Activated CD8-positive, alpha-beta memory T cell treated with anti-CD3 and anti-CD28 coated beads for 4 hours (primary cell): ENCODE results near the gene KRTAP6-2.

Experiments
- DNase-seq, 2 donors: peaks; one replicate each; pipeline ENCODE4 v3.0.0-alpha.2; 2020; ENCODE audit warnings: low read depth in 2 of 2

The KRTAP6-2 gene

GRCh38 chr21:30598802-30599201 lies at the start of gene KRTAP6-2:
Gene KRTAP6-2 (minus strand): TSS chr21:30598902. CDS start chr21:30598874, 28 bp downstream.
- no peak for DNase-seq

GRCh38 chr21:30646904-30647414 lies 48.3 kb upstream of the KRTAP6-2 start:
- DNase-seq: no peak

GRCh38 chr21:30642564-30642963 lies 43.9 kb upstream of the KRTAP6-2 start, which contains the start of gene KRTAP20-3:
Gene KRTAP20-3 (plus strand): TSS chr21:30642864.
- no peak for DNase-seq

DNA sequence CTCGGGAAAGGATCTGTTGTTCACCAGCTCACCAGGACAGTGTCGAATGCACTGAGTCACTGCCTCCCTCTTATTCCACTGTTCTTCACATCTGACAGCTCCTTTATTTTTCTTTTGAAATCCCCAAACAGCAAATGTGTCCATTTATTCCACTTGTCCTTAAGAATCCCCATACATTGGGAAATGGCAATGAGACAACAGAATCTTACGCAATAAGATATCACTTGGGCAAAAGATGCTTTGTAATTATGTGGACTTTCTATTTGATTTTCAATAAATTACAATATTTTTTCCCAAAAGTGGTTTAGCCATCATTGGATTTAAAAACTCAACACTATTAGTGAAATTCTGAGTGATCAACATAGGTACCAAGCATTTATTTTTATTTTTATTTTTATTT lies 40.0 kb upstream of the KRTAP6-2 start:
- DNase-seq: no peak

- no peak for DNase-seq
Observed at GRCh38 chr21:30634906-30635305, 36.2 kb upstream of the KRTAP6-2 start, which contains the start of gene KRTAP20-2. Gene KRTAP20-2 (plus strand): TSS chr21:30635206. CDS start chr21:30635264, 58 bp downstream.

GRCh38 chr21:30629200-30629599 lies 30.5 kb upstream of the KRTAP6-2 start:
- no peak for DNase-seq

DNA sequence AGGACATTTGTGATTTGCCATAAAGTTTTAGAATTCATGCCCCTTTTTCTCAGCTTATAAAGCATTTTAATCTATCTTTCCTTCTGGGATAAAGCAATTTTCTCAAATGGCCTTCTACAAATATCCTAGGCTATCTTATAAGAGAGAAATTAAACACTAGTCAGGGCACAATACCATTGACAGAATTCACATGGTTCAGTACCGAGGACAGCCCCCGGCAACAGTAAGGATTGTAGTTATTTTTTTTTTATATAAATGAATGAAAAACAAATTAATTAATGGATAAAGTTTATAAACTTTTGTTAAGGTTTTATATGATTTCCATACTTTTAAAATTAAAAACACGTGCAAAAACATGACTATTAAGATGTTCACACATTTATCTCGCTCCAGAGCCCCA lies 29.4 kb upstream of the KRTAP6-2 start:
- no peak for DNase-seq

GRCh38 chr21:30625449-30626165 lies 26.9 kb upstream of the KRTAP6-2 start:
- no peak for DNase-seq

- DNase-seq: no peak
Observed at GRCh38 chr21:30623362-30623761, 24.7 kb upstream of the KRTAP6-2 start.

DNA sequence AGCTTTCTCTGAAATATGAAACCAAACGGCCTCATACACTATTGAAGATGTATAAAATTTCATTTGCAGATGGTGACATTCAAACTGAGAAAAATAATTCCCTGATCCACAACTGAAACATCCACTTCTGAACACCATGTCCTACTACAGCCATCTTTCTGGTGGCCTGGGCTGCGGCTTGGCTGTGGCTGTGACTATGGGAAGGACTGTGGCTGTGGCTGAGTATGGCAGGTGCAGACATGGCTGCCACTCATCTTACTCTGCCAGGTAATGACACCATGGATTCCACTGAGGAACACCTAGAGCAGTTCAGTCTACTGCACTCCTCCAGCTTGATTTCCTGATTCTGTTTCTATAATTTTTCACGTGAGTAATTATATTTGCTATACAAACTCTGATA lies 21.8 kb upstream of the KRTAP6-2 start, which contains the start of gene KRTAP20-4:
Gene KRTAP20-4 (plus strand): TSS at position 106 of the 400 bp plus-strand sequence.
- DNase-seq: no peak

- no peak for DNase-seq
Observed at GRCh38 chr21:30620080-30620479, 21.4 kb upstream of the KRTAP6-2 start.

DNA sequence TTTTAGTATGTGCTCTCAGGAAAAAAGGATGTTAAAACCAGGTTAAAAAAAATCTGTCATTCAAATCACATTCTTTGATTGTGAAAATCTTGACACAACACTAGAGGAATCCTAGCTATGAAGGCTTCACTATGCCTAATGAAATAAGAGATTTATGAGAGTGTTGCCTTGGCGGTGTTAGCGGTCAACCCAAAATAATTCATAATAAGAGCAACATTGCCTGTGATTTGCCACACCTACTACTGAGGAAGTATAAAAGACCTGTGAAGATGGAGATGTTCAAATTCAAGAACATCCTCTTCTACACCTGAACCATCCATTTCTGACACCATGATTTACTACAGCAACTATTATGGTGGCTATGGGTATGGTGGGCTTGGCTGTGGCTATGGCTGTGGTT lies 17.4 kb upstream of the KRTAP6-2 start, which contains the start of gene KRTAP20-1:
Gene KRTAP20-1 (plus strand): TSS at position 301 of the 400 bp plus-strand sequence. CDS start 30 bp downstream, at position 331.
- no peak for DNase-seq

- DNase-seq: no peak
Observed at GRCh38 chr21:30615199-30615598, 16.5 kb upstream of the KRTAP6-2 start.

DNA sequence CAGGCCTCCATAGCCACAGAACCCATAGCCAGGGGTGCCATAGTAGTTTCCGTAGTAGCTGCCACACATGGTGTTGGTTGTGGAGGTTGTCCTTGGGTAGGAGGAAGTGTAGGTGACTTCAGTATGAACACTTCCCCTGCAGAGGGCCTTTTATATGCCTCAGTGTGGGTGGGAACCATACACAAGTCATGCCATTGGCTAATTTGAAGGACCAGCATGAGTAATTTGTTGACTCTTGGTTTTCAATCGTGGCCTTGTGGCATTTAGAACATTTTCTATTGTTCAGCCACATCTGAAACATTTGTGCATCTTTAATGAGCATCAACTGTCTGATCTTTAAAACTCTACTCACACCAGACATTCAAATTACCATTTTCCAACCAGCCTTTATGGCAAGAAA lies 15.1 kb upstream of the KRTAP6-2 start, which contains the start of gene KRTAP6-1:
Gene KRTAP6-1 (minus strand): TSS at position 95 of the 400 bp plus-strand sequence. CDS start 26 bp downstream, at position 69.
- no peak for DNase-seq

- DNase-seq: no peak
Observed at GRCh38 chr21:30612132-30612531, 13.4 kb upstream of the KRTAP6-2 start.

GRCh38 chr21:30605968-30606367 lies 7.3 kb upstream of the KRTAP6-2 start:
- no peak for DNase-seq

DNA sequence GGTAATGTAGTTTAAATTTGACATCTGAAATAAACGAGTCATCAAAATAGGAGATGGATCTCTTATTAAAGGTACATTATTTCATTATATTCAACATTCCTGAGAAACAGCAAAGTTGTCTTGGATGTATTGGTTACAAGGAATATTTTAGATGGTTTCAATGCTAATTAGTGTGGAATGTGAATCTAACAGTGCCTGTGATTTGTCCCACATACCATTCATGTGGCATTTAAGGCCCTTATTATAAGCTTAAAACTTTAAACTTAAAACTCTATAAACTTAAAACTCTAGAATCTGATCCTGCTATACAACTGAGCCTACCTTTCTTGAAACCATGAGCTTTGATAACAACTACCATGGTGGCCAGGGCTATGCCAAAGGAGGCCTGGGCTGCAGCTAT lies 2.1 kb upstream of the KRTAP6-2 start, which contains the start of gene KRTAP22-1:
Gene KRTAP22-1 (plus strand): TSS at position 301 of the 400 bp plus-strand sequence.
- no peak for DNase-seq

GRCh38 chr21:30592140-30592539 lies 6.6 kb downstream of the KRTAP6-2 start, which contains the start of gene KRTAP6-3:
Gene KRTAP6-3 (plus strand): TSS chr21:30592440. CDS start chr21:30592446, 6 bp downstream.
- no peak for DNase-seq

GRCh38 chr21:30590297-30590696 lies 8.4 kb downstream of the KRTAP6-2 start, which contains the start of gene KRTAP22-2:
Gene KRTAP22-2 (minus strand): TSS chr21:30590397.
- no peak for DNase-seq

DNA sequence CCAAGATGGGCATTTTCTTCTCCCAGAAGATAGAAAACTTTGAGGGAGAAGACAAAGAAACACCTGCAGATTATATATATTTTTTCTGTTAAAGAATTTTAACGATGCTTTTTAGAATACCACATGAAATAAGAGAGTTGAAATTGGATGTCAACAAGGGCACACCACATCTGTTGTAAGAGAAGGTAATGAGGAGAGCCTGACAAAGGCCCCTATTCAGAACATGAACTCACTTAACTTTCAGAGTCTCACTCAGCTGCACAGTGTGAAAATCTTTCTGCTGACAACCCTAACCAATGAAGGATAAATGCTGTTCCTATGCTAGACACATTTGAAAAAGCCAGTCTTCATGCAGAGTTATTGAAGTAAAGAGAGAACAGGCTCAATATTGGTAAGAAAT lies 15.8 kb downstream of the KRTAP6-2 start:
- no peak for DNase-seq

- no peak for DNase-seq
Observed at GRCh38 chr21:30580132-30580531, 18.6 kb downstream of the KRTAP6-2 start.

DNA sequence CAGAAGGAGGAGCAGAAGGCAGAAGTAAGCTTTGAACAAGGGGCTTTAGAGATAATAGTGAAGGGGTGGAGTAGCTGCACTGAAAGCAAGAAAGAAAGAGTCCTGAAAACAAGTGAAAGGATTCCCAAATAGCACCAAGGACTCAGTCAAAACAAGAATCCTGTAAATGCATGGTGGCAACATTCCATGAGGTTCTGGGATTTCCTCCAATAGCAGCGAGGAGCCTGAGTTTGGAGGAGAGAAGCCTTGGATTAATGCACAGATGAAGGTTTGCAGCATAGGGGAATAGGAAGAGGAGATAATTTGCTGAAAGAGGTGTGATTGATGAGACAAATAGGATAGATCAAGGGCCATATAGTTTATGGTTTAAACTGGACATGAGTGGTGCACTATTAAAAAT lies 19.4 kb downstream of the KRTAP6-2 start:
- no peak for DNase-seq

DNA sequence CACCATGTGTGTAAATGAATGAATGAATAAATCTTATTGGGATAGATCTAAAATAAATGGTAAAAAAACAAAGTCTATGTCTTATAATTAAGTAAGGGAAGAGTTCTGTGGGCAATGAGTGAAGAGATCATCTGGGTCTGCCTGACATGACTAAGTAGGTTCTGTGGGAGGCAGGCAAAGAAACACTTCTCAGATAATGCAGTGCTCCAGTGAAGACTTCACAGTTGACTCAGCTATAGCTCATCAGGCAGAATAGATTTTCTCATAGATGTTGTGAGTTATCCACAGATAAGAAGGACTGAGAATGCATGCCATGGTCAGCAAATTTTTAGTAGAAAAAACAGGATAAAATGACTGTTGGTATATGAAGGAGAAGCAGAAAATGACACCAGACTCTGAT lies 20.9 kb downstream of the KRTAP6-2 start:
- DNase-seq: no peak
